GM21723 (cell line): Measurements from ENCODE around the gene GINS2.

Experiments
- ATAC-seq: cut with Tn5 transposase; IDR thresholded peaks from one replicate; pipeline ENCODE4 v1.9.1; 2021; ENCODE audit warnings: mild to moderate bottlenecking, moderate library complexity; ENCODE audit not compliant: unreplicated experiment

Gene GINS2

GRCh38 chr16:85690469-85691064 lies 1.8 kb upstream of the GINS2 start:
- ATAC-seq: no peak

GRCh38 chr16:85689950-85690320 lies 1.2 kb upstream of the GINS2 start:
- no peak for ATAC-seq

GRCh38 chr16:85689285-85689949 lies 663 bp upstream of the GINS2 start:
- no peak for ATAC-seq

- ATAC-seq: no peak
These were observed 893 bp downstream of the GINS2 start for GRCh38 chr16:85687651-85688471.

GRCh38 chr16:85686912-85687591 lies 1.7 kb downstream of the GINS2 start:
- ATAC-seq: no peak

- no peak for ATAC-seq
These were observed 3.5 kb downstream of the GINS2 start for GRCh38 chr16:85685251-85685650.

GRCh38 chr16:85683363-85683762 lies 5.4 kb downstream of the GINS2 start:
- no peak for ATAC-seq

- ATAC-seq: no peak
These were observed 6.2 kb downstream of the GINS2 start for GRCh38 chr16:85682516-85682915.

GRCh38 chr16:85681255-85681654 lies 7.5 kb downstream of the GINS2 start:
- ATAC-seq: no peak

- ATAC-seq: no peak
These were observed 8.3 kb downstream of the GINS2 start for GRCh38 chr16:85680352-85680944.

GRCh38 chr16:85679870-85680269 lies 8.9 kb downstream of the GINS2 start:
- no peak for ATAC-seq

GRCh38 chr16:85678821-85679220 lies 9.9 kb downstream of the GINS2 start:
- no peak for ATAC-seq

- ATAC-seq: no peak
These were observed 10.7 kb downstream of the GINS2 start for GRCh38 chr16:85678016-85678415.

- no peak for ATAC-seq
These were observed 11.3 kb downstream of the GINS2 start for GRCh38 chr16:85677383-85677967.

- no peak for ATAC-seq
These were observed 12.3 kb downstream of the GINS2 start for GRCh38 chr16:85676466-85676865.

- no peak for ATAC-seq
These were observed 13.4 kb downstream of the GINS2 start for GRCh38 chr16:85675251-85675874.

GRCh38 chr16:85674828-85675227 lies 13.9 kb downstream of the GINS2 start:
- no peak for ATAC-seq

GRCh38 chr16:85674418-85674755 lies 14.4 kb downstream of the GINS2 start:
- no peak for ATAC-seq

GRCh38 chr16:85673529-85674417 lies 15.0 kb downstream of the GINS2 start:
- no peak for ATAC-seq
